ENCODE results near the gene OR14A2. TPM values are rescaled to one million over a fixed set of nuclear protein-coding genes. Genes with fewer than 3 reads are reported as not detected.

The OR14A2 gene
- total RNA-seq, 1 donor from 2014 or later, result not detected

- Histone ChIP-seq H3K36me3 (ENCODE audit: control insufficient read depth, insufficient read depth, low read length) (no peaks in the 10 kb centered on the region), H3K27me3 (ENCODE audit: control insufficient read depth, insufficient read depth, low read length) (no peaks in the 10 kb centered on the region), H3K4me3 (ENCODE audit: low read depth, low read length) (no peak overlapping the region)
- no peak for DNase-seq (ENCODE audit: low read depth)
- no peak for TF ChIP-seq CTCF (IDR thresholded peaks at IDR 0.05; ENCODE audit: insufficient read depth, low read length, poor library complexity, severe bottlenecking)
These were observed 67.8 kb downstream of the OR14A2 start for GRCh38 chr1:247680171-247680570.

DNA sequence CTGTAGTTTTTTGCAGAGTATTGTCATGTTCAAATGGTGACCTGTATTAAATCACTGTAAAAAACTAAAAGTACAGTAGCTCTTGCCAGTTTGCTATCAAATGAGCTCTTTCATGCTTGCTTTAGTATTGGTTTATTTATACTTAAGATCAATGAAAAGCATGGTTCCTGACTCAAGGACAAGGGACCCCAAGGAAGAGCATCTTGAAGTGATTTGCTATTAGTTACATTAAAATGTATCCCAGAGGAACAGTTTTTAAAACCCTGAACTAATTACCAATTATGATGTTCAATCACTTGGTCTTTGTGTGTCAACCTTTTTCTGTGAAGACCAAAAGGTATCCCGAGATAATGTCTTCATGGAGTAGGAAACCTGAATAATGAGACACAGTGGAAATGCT, 68.3 kb downstream of the OR14A2 start, which contains the start of gene OR13G1:
TSS of gene OR13G1 (minus strand) at position 101 of the 400 bp plus-strand sequence. CDS start 6,698 bp downstream, outside the sequence.
- Histone ChIP-seq H3K36me3 (ENCODE audit: control insufficient read depth, insufficient read depth, low read length) (no peaks in the 10 kb centered on the region), H3K27me3 (ENCODE audit: control insufficient read depth, insufficient read depth, low read length) (no peaks in the 10 kb centered on the region), H3K4me3 (ENCODE audit: low read depth, low read length) (no peak within 1 kb of the TSS)
- DNase-seq (ENCODE audit: low read depth), result no peak
- TF ChIP-seq CTCF (IDR thresholded peaks at IDR 0.05; ENCODE audit: insufficient read depth, low read length, poor library complexity, severe bottlenecking), result no peak

Other genes starting within 250 kb of the OR14A2 start
- 0.04 and 0.07 TPM in 2 replicates for gene OR2C3, start 211.7 kb downstream of the OR14A2 start, total RNA-seq
- gene GCSAML, start 199.0 kb downstream of the OR14A2 start, total RNA-seq, result 0.04 TPM in 1 of 2 replicates, not detected in the other
- not detected in 2 replicates for gene OR2G2, start 159.8 kb downstream of the OR14A2 start, total RNA-seq
- not detected in 2 replicates for gene OR2G3, start 142.6 kb downstream of the OR14A2 start, total RNA-seq
- gene OR13G1, start 68.4 kb downstream of the OR14A2 start, total RNA-seq, result not detected in 2 replicates
- not detected in 2 replicates for gene OR6F1, start 31.5 kb downstream of the OR14A2 start, total RNA-seq
- not detected in 2 replicates for gene OR14K1, start 9.5 kb downstream of the OR14A2 start, total RNA-seq
- not detected in 2 replicates for gene OR1C1, start 12.4 kb upstream of the OR14A2 start, total RNA-seq
- gene OR14A16, start 76.0 kb upstream of the OR14A2 start, total RNA-seq, result not detected in 2 replicates
- not detected in 2 replicates for gene OR11L1, start 93.8 kb upstream of the OR14A2 start, total RNA-seq
- gene TRIM58, start 109.0 kb upstream of the OR14A2 start, total RNA-seq, result 4.2 and 5.3 TPM in 2 replicates
- gene OR2W3, start 147.4 kb upstream of the OR14A2 start, total RNA-seq, result 1.0 and 1.8 TPM in 2 replicates
- gene OR2T8, start 172.1 kb upstream of the OR14A2 start, total RNA-seq, result not detected in 2 replicates
- not detected in 2 replicates for gene OR2AJ1, start 176.7 kb upstream of the OR14A2 start, total RNA-seq
- gene OR2L8, start 200.7 kb upstream of the OR14A2 start, total RNA-seq, result not detected in 2 replicates
- gene OR2AK2, start 217.1 kb upstream of the OR14A2 start, total RNA-seq, result not detected in 2 replicates